Measurements from ENCODE around the gene CC2D2B. TPM values are rescaled to one million over a fixed set of nuclear protein-coding genes. Genes with fewer than 3 reads are reported as not detected.
"Not testable (repeated sequence)": the region's sequence is repeated elsewhere in the genome, so short reads cannot be mapped to it uniquely, and the experiment has no call there.

Gene CC2D2B
- total RNA-seq, 1 donor from 2014 or later, result 2.5 TPM

DNA sequence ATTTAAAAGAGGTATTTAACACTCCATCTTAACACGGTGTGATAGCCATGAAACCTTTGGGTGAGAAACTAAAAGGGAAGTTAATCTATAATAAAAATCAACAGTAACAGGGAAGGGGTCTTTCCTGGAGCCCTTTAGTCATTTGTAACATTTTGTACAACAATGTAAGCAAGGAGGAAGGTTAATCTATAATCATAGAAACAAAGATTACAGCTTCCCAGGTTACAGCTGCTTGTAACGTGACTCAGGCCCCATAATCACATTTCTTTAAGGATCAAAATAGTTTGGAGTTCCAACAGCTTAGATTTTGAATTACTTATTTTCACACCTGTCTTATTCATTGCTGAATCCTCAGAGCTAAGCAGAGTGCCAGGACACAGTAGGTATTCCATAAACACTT is 17.9 kb upstream of the CC2D2B start:
- Histone ChIP-seq H3K9me3 (no peaks in the 10 kb centered on the region), H3K4me1 (no peaks in the 10 kb centered on the region), H3K27ac (no peak overlapping the region), H3K27me3 (no peaks in the 10 kb centered on the region), H3K4me3 (no peak overlapping the region), H3K36me3 (no peaks in the 10 kb centered on the region)
- intact Hi-C loops (cut with DNase I), result no loop called here
- DNase-seq (ENCODE audit: extremely low spot score in 2 of 2), result no peak
- TF ChIP-seq, protein P1, sequence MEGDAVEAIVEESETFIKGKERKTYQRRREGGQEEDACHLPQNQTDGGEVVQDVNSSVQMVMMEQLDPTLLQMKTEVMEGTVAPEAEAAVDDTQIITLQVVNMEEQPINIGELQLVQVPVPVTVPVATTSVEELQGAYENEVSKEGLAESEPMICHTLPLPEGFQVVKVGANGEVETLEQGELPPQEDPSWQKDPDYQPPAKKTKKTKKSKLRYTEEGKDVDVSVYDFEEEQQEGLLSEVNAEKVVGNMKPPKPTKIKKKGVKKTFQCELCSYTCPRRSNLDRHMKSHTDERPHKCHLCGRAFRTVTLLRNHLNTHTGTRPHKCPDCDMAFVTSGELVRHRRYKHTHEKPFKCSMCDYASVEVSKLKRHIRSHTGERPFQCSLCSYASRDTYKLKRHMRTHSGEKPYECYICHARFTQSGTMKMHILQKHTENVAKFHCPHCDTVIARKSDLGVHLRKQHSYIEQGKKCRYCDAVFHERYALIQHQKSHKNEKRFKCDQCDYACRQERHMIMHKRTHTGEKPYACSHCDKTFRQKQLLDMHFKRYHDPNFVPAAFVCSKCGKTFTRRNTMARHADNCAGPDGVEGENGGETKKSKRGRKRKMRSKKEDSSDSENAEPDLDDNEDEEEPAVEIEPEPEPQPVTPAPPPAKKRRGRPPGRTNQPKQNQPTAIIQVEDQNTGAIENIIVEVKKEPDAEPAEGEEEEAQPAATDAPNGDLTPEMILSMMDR (IDR thresholded peaks at IDR 0.05), result no peak
- TF ChIP-seq POLR2A (IDR thresholded peaks at IDR 0.05), result no peak
- no peak for TF ChIP-seq POLR2AphosphoS5 (IDR thresholded peaks at IDR 0.05; ENCODE audit: insufficient read depth in 1 of 2, low read depth in 1 of 2)

GRCh38 chr10:95896071-95896850 is 11.5 kb upstream of the CC2D2B start:
- DNase-seq (ENCODE audit: extremely low spot score in 2 of 2), result no peak
- no peak for TF ChIP-seq POLR2A (IDR thresholded peaks at IDR 0.05)
- TF ChIP-seq, protein P1 (IDR thresholded peaks at IDR 0.05), result no peak
- intact Hi-C loops (cut with DNase I), result no loop called here
- Histone ChIP-seq H3K9me3 (no peaks in the 10 kb centered on the region), H3K36me3 (peaks cover 0 to 12% of the 10 kb centered on the region in 2 donors), H3K4me3 (no peak overlapping the region), H3K27ac (no peak overlapping the region), H3K4me1 (no peaks in the 10 kb centered on the region), H3K27me3 (no peaks in the 10 kb centered on the region)

GRCh38 chr10:95905897-95906580 is 1.7 kb upstream of the CC2D2B start:
- H3K27ac ChIP-seq; intact Hi-C loops (cut with DNase I); H3K4me3 ChIP-seq; H3K27me3 ChIP-seq; H3K4me1 ChIP-seq; H3K9me3 ChIP-seq; DNase-seq (ENCODE audit: extremely low spot score in 2 of 2): not testable (repeated sequence)
- H3K36me3 ChIP-seq, result peaks cover 0 to 16% of the 10 kb centered on the region in 2 donors

DNA sequence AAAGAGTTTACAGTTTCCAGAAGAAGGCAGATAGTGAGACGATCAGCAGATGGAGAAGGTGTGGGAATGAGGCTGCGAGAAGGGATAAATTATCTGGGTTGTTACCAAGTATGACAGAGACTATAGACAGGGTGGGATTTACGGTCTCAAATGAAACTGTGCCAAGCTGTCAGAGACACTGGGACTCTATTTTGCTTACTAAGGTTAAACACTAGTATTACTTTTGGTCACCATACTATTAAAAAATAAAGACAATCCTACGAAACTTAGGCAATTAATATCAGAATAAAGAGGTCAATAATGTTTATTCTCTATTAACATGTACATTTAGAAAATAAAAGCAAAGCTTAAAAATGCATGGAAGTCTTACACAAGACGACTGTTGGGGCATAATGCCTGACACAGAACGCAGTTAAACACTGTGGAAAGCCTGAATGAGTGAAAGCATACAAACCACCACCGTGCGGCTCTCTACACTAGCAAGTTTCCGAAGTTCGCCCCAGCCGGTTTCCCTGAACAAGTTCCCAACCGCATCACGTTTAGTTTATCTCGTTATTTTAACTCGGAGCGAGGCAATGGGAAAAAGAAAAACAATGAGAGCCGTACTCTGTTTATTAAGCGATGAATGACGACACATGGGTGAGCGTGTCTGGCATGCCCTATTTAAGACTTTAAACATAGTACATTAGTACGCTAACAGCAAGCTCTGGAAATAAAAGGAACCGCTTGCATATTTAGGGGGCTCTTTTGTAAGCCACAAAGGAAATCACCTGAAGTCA is 909 bp upstream of the CC2D2B start:
- Histone ChIP-seq H3K36me3 (peaks cover 0 to 16% of the 10 kb centered on the region in 2 donors), H3K9me3 (no peaks in the 10 kb centered on the region), H3K27ac (peak overlapping the region; percentile 86), H3K4me1 (peaks cover 7% of the 10 kb centered on the region), H3K27me3 (no peaks in the 10 kb centered on the region), H3K4me3 (peak overlapping the region; percentile 84)
- no peak for DNase-seq (ENCODE audit: extremely low spot score in 2 of 2)
- intact Hi-C loops (cut with DNase I), result no loop called here
- TF ChIP-seq, protein P1 (IDR thresholded peaks at IDR 0.05), result no peak
- TF ChIP-seq POLR2AphosphoS5 (IDR thresholded peaks at IDR 0.05; ENCODE audit: insufficient read depth in 1 of 2, low read depth in 1 of 2), result no peak
- TF ChIP-seq POLR2A (IDR thresholded peaks at IDR 0.05), result no peak

- H3K4me3 ChIP-seq, result peak overlapping the region in 1 of 2 donors; percentile 84
- intact Hi-C loops (cut with DNase I), result no loop called here
Observed at GRCh38 chr10:95908450-95908849, 675 bp downstream of the CC2D2B start.

More at GRCh38 chr10:95908450-95908849, 675 bp downstream of the CC2D2B start:
- Histone ChIP-seq H3K9me3 (no peaks in the 10 kb centered on the region), H3K4me1 (peaks cover 7% of the 10 kb centered on the region), H3K27ac (no peak overlapping the region), H3K36me3 (peaks cover 0 to 6% of the 10 kb centered on the region in 2 donors), H3K27me3 (no peaks in the 10 kb centered on the region)
- DNase-seq (ENCODE audit: extremely low spot score in 2 of 2), result no peak
- TF ChIP-seq, protein P1 (IDR thresholded peaks at IDR 0.05), result no peak
- TF ChIP-seq POLR2A (IDR thresholded peaks at IDR 0.05), result no peak
- no peak for TF ChIP-seq POLR2AphosphoS5 (IDR thresholded peaks at IDR 0.05; ENCODE audit: insufficient read depth in 1 of 2, low read depth in 1 of 2)

Measured in vagina (tissue), 2 donors.